Activated naive CD4-positive, alpha-beta T cell treated with anti-CD3 and anti-CD28 coated beads, Interleukin-2, amount 10 ng/mL, durations not matched to agents 7 days and 5 days (primary cell): ENCODE measurements around the gene IGSF9.
A peak's percentile ranks its signal among the peaks of the same experiment; 100 is the strongest.

Experiments
- CTCF ChIA-PET: fragments of 350-600 bp; sonication (Branson Sonifier 250); formaldehyde crosslinking; loops from one replicate; lab custom pipeline; 2021; ENCODE audit warnings: antibody characterized with exemption; lab: Charles Lee
- DNase-seq: peaks from one replicate; pipeline ENCODE4 v3.0.0-alpha.2; 2020
- H3K27ac Mint-ChIP-seq: one replicate; pipeline ENCODE4 v1.8.0; 2021; ENCODE audit warnings: mild to moderate bottlenecking, moderate library complexity, mixed read lengths
- H3K27me3 Mint-ChIP-seq: one replicate; pipeline ENCODE4 v1.8.0; 2021; ENCODE audit warnings: mild to moderate bottlenecking, mixed read lengths
- H3K36me3 Mint-ChIP-seq: one replicate; pipeline ENCODE4 v1.8.0; 2021; ENCODE audit warnings: mixed read lengths
- H3K4me1 Mint-ChIP-seq: one replicate; pipeline ENCODE4 v1.8.0; 2021; ENCODE audit warnings: mixed read lengths
- H3K4me3 Mint-ChIP-seq: one replicate; pipeline ENCODE4 v1.8.0; 2021; ENCODE audit warnings: mild to moderate bottlenecking, moderate library complexity, mixed read lengths
- H3K9me3 Mint-ChIP-seq: one replicate; pipeline ENCODE4 v1.8.0; 2021; ENCODE audit warnings: mixed read lengths

The IGSF9 gene

DNA sequence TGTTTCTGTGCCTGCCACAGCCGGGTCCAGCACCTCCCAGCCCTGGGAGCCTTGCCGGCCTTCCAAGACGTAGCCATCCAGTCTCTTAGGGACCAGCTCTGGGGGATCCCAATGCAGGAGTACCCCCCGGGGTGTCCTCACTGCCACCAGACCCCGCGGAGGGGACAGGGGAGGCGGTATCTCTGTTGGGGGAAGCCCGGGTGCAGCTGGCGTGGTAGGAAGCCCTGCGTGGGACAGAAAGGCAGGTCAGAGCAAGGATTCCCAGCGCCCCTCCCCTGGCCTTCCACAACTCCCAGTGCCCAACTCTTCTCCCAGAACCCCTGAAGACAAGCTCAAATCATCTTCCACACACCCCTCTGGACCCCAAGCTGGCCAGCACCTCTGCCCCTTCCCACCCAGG lies 15.2 kb downstream of the IGSF9 start:
- Mint-ChIP-seq H3K27ac (no peak overlapping the region), H3K36me3 (no peaks in the 10 kb centered on the region), H3K4me3 (no peak overlapping the region), H3K9me3 (no peaks in the 10 kb centered on the region), H3K4me1 (peaks cover 14% of the 10 kb centered on the region), H3K27me3 (peaks cover 51% of the 10 kb centered on the region)
- no peak for DNase-seq
- CTCF ChIA-PET: interaction anchor here (1.0 to 19.5 kb wide), 4 partner anchors 10 to 131 kb away, joined by 3 to 301 read pairs (median 5); no protein-coding TSS in a partner anchor

DNA sequence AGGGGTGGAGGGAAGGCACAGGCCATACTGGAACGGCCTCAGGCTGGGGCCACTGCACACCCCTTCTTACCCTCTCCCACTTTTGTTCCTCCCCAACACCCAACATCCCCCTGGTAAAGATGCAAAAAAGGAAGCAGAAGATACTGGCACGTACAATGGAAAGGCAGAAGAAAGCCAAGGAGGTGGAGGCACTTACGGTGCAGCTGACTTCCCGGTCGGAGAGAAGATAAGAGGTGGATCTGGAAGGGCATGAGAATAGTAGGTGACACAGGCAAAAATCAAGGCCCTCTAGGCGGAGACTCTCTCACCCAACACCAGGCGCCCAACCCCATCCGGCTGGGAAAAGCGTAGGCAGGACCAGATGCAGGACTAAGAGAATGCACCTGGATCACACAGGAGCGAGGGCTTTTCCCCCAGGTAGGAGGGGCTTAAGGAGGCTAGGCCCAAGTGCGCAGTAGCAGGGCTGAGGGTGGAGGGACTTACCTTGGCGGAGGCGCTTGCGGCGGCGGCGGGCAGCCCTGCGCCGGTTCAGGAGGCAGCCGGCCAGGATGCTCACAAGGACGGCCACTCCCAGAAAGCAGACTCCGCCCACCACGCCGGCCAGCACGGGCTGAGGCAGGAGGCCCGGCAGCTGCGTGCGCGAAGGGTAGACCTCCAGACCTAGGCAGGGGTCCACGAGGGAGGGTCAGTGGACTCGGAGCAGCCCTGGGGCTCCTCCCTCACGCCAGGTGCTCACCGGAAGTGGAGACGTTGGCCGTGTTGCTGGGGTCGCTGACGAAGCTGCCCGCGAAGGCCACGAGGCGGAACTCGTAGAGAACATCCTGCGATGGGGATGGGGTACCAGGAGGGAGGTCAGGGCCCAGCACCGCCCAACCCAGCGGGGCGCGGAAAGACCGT lies 16.0 kb downstream of the IGSF9 start:
- CTCF ChIA-PET: interaction anchor here (1.0 to 19.5 kb wide), 2 partner anchors 75 to 130 kb away, joined by 4 to 301 read pairs; no protein-coding TSS in a partner anchor
- H3K4me3 Mint-ChIP-seq: no peak overlapping the region
- H3K4me1 Mint-ChIP-seq: peaks cover 14% of the 10 kb centered on the region
- no peak for DNase-seq
- peaks cover 44% of the 10 kb centered on the region for H3K27me3 Mint-ChIP-seq
- no peak overlapping the region for H3K27ac Mint-ChIP-seq
- H3K36me3 Mint-ChIP-seq: no peaks in the 10 kb centered on the region
- H3K9me3 Mint-ChIP-seq: no peaks in the 10 kb centered on the region

- H3K9me3 Mint-ChIP-seq: no peaks in the 10 kb centered on the region
- no peak overlapping the region for H3K4me3 Mint-ChIP-seq
- CTCF ChIA-PET: interaction anchor here (19.5 kb wide), 1 partner anchor 76 kb away, joined by 301 read pairs; no protein-coding TSS in a partner anchor
- peaks cover 39% of the 10 kb centered on the region for H3K27me3 Mint-ChIP-seq
- H3K4me1 Mint-ChIP-seq: peaks cover 15% of the 10 kb centered on the region
- DNase-seq: no peak
- H3K36me3 Mint-ChIP-seq: peaks cover 6% of the 10 kb centered on the region
- H3K27ac Mint-ChIP-seq: no peak overlapping the region
Measured at GRCh38 chr1:159928491-159929050, 16.8 kb downstream of the IGSF9 start.

GRCh38 chr1:159927849-159928431 lies 17.5 kb downstream of the IGSF9 start:
- no peak for DNase-seq
- H3K9me3 Mint-ChIP-seq: no peaks in the 10 kb centered on the region
- H3K4me1 Mint-ChIP-seq: peaks cover 21% of the 10 kb centered on the region
- CTCF ChIA-PET: interaction anchor here (19.5 kb wide), 1 partner anchor 77 kb away, joined by 301 read pairs; no protein-coding TSS in a partner anchor
- H3K27me3 Mint-ChIP-seq: peaks cover 38% of the 10 kb centered on the region
- no peak overlapping the region for H3K4me3 Mint-ChIP-seq
- peaks cover 11% of the 10 kb centered on the region for H3K36me3 Mint-ChIP-seq
- no peak overlapping the region for H3K27ac Mint-ChIP-seq

DNA sequence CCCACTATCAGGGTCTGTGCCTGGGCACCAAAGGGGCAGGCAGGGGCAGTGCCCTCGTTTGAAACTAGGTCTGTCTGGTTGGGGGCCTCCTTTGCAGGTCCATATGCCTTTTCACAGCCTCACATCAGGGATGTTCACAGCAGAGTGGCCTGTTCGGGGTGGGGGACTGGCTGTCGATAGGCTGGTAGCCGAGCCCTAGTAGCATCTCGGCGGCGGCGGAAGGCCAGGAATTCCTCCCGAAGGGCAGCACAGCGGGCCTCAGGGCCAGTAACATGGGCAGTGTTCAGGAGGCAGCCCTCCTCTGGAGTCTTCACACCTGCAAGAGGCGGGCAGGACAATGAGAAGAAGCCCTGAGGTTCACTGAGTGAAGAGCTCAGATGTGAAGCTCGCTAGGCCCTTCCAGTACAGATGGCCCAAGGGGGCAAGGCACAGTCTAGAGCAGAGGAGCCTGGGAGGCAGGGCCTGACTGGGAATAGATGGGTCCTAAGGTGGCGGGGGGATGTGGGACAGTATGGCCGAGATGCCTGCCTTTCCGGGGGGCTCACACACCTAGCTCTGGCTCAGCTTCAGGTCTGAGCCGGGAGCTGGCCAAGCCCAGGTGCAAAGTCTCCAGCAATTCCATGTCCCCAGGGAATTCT lies 18.1 kb downstream of the IGSF9 start:
- H3K27ac Mint-ChIP-seq: no peak overlapping the region
- peaks cover 13% of the 10 kb centered on the region for H3K36me3 Mint-ChIP-seq
- CTCF ChIA-PET: interaction anchor here (1.0 to 19.5 kb wide), 2 partner anchors 8 to 77 kb away, joined by 4 to 301 read pairs; no protein-coding TSS in a partner anchor
- H3K4me3 Mint-ChIP-seq: no peak overlapping the region
- DNase-seq: no peak
- peaks cover 27% of the 10 kb centered on the region for H3K4me1 Mint-ChIP-seq
- peaks cover 31% of the 10 kb centered on the region for H3K27me3 Mint-ChIP-seq
- H3K9me3 Mint-ChIP-seq: no peaks in the 10 kb centered on the region

DNA sequence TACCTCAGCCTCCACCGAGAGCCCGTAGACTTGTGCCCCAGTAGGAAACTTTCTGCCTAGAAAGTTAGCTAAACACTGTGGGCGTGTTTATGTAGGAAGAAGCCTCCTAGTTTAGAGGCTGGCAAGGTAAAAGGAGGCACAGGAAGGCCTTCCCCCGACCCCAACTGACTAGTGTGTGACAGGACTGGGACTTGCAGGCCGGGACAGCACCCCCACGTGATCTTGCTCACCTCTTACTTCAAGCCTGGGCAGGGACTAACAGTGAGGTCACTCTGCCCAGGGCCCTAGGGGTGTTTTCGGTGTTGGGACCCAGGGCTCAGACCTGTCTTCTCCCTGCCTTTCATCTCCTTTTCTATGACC lies 19.7 kb downstream of the IGSF9 start:
- CTCF ChIA-PET: interaction anchor here (1.3 to 19.5 kb wide), 4 partner anchors 11 to 145 kb away, joined by 4 to 301 read pairs (median 28); partner anchors contain the start of gene DUSP23
- Mint-ChIP-seq H3K9me3 (no peaks in the 10 kb centered on the region), H3K4me1 (peaks cover 43% of the 10 kb centered on the region), H3K27me3 (peaks cover 20% of the 10 kb centered on the region), H3K4me3 (peak overlapping the region; percentile 91), H3K36me3 (peaks cover 25% of the 10 kb centered on the region), H3K27ac (peak overlapping the region; percentile 94)
- DNase-seq: no peak

DNA sequence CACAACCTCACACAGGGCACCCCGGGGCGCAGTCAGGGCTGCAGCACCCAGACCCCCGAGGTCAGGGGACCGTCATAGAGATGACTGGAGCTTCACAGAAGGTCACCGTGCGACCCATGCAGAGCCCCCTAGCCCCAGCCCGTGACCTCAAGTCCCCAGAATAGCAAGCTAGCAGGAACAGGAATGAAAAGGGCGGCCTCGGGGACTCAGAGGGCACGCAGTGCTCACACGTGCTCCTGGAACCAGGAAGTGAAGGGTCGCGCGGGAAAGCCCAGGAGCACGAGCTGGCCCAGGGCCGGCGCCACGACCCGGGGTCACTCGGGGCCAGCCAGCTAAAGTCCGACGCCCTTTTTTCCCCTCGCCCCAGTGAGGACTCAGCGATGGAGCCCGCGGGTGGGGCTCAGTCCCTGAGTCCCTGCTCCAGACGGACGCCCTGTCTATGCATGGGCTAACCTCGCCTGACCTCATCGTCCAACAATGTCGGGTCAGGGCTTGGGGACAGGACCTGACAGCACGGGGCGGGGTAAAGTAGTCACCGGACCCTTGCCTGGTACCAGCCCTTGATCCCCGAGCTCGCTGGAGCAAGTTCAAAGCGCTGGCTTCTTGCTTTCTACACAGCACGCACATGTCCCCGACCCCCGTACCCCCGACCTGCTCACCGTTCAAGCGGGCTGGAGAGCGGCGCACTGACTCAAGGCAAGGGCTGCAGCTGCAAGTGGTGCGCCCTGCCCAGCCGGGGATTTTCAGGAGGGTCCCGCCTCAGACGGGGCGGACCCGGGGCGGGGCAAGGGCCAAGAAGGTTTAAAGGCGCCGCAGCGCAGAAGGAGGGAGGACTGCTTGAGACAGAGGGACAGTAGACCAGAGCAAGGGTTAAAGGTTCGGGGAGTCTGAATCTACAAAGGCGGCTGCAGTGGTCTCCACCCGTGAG lies 20.4 kb downstream of the IGSF9 start, which contains the start of gene TAGLN2:
Gene TAGLN2 (minus strand): TSS at position 717 of the 928 bp plus-strand sequence. CDS start 4,998 bp downstream, outside the sequence.
- H3K27ac Mint-ChIP-seq: peak within 1 kb of the TSS; percentile 94
- peaks cover 30% of the 10 kb centered on the region for H3K36me3 Mint-ChIP-seq
- H3K4me1 Mint-ChIP-seq: peaks cover 49% of the 10 kb centered on the region
- no peaks in the 10 kb centered on the region for H3K9me3 Mint-ChIP-seq
- peak within 1 kb of the TSS; percentile 91 for H3K4me3 Mint-ChIP-seq
- peaks cover 16% of the 10 kb centered on the region for H3K27me3 Mint-ChIP-seq
- CTCF ChIA-PET: interaction anchor here (1.3 to 19.5 kb wide), 4 partner anchors 12 to 144 kb away, joined by 4 to 301 read pairs (median 28); partner anchors contain the start of gene DUSP23
- peak; percentile 92 for DNase-seq

DNA sequence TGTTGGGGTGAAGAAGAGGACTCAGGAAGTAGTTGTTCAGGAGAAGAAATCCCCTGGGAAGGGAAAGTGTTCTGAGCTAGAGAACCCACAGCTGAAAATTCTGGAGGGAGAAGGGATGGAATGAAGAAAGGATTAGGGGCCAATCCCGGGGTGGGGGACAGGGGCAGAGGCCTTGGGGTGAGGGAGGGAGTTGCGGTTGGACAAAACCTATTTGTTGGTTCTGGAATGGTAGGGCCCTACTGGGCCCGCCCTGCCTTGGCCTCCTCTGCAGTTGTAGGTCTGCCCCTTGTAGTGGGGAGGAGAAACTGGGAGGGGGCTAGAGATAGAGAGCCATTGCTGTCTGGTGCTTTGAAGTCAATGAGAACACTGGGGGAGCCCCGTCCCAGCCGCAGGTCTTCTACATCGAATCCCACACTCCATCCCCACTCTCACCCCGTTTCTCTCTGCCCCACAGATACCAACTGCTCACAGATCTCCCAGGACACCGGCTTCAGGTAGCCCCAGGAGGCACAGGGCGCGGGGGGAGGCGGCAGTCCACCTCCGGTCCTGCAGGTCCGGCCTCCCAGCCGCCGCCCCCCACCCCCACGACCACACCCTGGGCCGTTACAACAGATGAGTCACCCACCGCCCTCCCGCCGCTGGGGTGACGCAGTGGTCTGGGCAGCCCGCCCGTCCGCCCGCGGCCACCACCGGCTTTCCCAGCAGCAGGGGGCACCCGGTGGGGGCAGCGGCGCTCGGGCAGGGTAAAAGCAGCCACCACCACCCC lies 21.2 kb downstream of the IGSF9 start:
- DNase-seq: peak; percentile 70
- H3K36me3 Mint-ChIP-seq: peaks cover 38% of the 10 kb centered on the region
- CTCF ChIA-PET: interaction anchor here (1.2 to 19.5 kb wide), 5 partner anchors 12 to 144 kb away, joined by 3 to 301 read pairs (median 13); partner anchors contain the start of gene DUSP23

DNA sequence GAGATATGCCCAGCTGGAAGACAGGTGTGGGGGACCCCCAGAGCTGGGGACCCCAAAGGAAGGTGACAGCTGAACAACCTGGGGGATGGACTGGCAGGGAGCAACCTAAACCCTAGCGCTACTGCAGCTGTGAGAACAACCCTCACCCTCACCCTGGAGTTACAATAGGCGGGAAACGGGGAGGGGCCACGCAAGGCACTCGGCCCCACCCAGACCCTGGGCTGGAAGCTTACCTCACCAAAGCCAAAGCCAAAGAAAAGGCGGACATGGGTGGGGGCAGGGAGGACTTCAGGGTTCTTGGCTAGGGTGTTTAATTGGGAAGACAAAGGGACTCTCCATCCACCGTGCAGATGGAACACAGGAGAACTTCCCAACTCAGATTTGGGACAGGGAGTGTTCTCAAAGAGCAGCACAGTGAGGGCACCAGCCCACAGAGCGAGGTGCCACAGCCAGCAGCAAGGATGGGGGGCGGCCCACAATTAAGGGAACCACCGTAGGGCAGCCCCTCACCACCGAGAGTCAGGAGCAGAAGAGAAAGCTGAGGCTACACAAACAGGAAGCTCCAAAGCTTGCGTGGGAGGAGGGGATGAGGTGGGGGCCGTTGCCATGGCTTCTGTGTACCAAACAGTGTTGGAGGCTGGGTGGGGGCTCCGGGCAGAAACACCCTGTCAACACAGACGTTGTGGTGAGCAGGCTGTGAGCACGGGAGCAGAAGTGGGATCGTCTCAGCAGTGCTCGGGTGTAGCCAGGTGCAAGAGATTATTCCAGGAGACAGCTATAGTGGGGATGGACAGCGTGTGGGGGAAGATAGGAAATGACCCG lies 22.0 kb downstream of the IGSF9 start:
- DNase-seq: peak; percentile 93
- Mint-ChIP-seq H3K4me3 (peak overlapping the region; percentile 91), H3K4me1 (peaks cover 63% of the 10 kb centered on the region), H3K27me3 (peaks cover 11% of the 10 kb centered on the region), H3K36me3 (peaks cover 44% of the 10 kb centered on the region), H3K27ac (peak overlapping the region; percentile 93), H3K9me3 (no peaks in the 10 kb centered on the region)
- CTCF ChIA-PET: interaction anchor here (1.2 to 19.5 kb wide), 4 partner anchors 13 to 81 kb away, joined by 3 to 301 read pairs (median 28); no protein-coding TSS in a partner anchor

More for the DNA sequence above, 21.2 kb downstream of the IGSF9 start:
- H3K9me3 Mint-ChIP-seq: no peaks in the 10 kb centered on the region
- peak overlapping the region; percentile 91 for H3K4me3 Mint-ChIP-seq
- H3K4me1 Mint-ChIP-seq: peaks cover 57% of the 10 kb centered on the region
- peak overlapping the region; percentile 93 for H3K27ac Mint-ChIP-seq
- H3K27me3 Mint-ChIP-seq: peaks cover 15% of the 10 kb centered on the region

GRCh38 chr1:159922511-159923202 lies 22.8 kb downstream of the IGSF9 start:
- H3K4me1 Mint-ChIP-seq: peaks cover 71% of the 10 kb centered on the region
- H3K27me3 Mint-ChIP-seq: peaks cover 11% of the 10 kb centered on the region
- CTCF ChIA-PET: interaction anchor here (0.7 to 19.5 kb wide), 3 partner anchors 30 to 124 kb away, joined by 3 to 301 read pairs (median 42); no protein-coding TSS in a partner anchor

More at GRCh38 chr1:159922511-159923202, 22.8 kb downstream of the IGSF9 start:
- peak; percentile 45 for DNase-seq
- Mint-ChIP-seq H3K4me3 (peak overlapping the region; percentile 91), H3K9me3 (no peaks in the 10 kb centered on the region), H3K27ac (peak overlapping the region; percentile 93), H3K36me3 (peaks cover 52% of the 10 kb centered on the region)
